ENCODE results near the gene ZNF346.

DNA sequence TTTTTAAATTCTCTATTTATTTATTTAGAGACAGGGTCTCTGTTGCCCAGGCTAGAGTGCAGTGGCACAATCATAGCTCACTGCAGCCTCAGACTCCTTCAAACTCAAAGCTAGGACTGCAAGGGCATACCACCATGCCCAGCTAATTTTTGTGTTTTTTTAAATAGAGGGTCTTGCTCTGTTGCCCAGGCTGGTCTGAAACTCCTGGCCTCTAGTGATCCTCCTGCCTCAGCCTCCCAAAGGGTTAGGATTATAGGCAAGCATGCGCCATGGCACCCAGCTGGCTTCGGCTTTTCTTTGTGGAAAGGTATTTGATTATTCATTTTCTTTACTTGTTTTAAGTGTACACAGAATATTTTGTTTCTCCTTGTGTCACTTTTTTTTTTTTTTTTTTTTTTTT is 5.2 kb downstream of the ZNF346 start:
- TF ChIP-seq POLR2A (IDR thresholded peaks at IDR 0.05), result no peak
- TF ChIP-seq, protein P1, sequence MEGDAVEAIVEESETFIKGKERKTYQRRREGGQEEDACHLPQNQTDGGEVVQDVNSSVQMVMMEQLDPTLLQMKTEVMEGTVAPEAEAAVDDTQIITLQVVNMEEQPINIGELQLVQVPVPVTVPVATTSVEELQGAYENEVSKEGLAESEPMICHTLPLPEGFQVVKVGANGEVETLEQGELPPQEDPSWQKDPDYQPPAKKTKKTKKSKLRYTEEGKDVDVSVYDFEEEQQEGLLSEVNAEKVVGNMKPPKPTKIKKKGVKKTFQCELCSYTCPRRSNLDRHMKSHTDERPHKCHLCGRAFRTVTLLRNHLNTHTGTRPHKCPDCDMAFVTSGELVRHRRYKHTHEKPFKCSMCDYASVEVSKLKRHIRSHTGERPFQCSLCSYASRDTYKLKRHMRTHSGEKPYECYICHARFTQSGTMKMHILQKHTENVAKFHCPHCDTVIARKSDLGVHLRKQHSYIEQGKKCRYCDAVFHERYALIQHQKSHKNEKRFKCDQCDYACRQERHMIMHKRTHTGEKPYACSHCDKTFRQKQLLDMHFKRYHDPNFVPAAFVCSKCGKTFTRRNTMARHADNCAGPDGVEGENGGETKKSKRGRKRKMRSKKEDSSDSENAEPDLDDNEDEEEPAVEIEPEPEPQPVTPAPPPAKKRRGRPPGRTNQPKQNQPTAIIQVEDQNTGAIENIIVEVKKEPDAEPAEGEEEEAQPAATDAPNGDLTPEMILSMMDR (IDR thresholded peaks at IDR 0.05), result no peak
- TF ChIP-seq POLR2AphosphoS5 (IDR thresholded peaks at IDR 0.05), result no peak
- no peak for TF ChIP-seq EP300 (IDR thresholded peaks at IDR 0.05)

All from upper lobe of left lung (tissue), 4 donors.